Uterus (tissue), 4 donors: ENCODE measurements around the gene RASL12. TPM values are rescaled to one million over a fixed set of nuclear protein-coding genes. Genes with fewer than 3 reads are reported as not detected.

Experiments used
- DNase-seq, 2 donors: peaks; one replicate each; pipeline ENCODE4 v3.0.0-alpha.2; 2019 to 2020
- H3K27ac ChIP-seq, 2 donors: fragments of 200-600 bp; sonication (generic); 1 replicate in 1 of 2; 2 replicates in 1 of 2; pipeline ENCODE4 v1.5.1; 2016 to 2018
- H3K27me3 ChIP-seq, 2 donors: fragments of 200-600 bp; sonication (generic); one replicate each; pipeline ENCODE4 v1.5.1; 2018 to 2019; ENCODE audit warnings: control low read depth in 1 of 2
- H3K36me3 ChIP-seq, 2 donors: fragments of 200-600 bp; sonication (generic); one replicate each; pipeline ENCODE4 v1.5.1; 2019; ENCODE audit warnings: control low read depth in 1 of 2
- H3K4me1 ChIP-seq, 2 donors: fragments of 200-600 bp; sonication (generic); one replicate each; pipeline ENCODE4 v1.5.1; 2018 to 2019; ENCODE audit warnings: control low read depth in 1 of 2
- H3K4me3 ChIP-seq, 2 donors: fragments of 200-600 bp; sonication (generic); 1 replicate in 1 of 2; 2 replicates in 1 of 2; pipeline ENCODE4 v1.5.1; 2018 to 2019; ENCODE audit warnings: mild to moderate bottlenecking in 1 of 2
- H3K9me3 ChIP-seq, 2 donors: fragments of 200-600 bp; sonication (generic); one replicate each; pipeline ENCODE4 v1.5.1; 2019; ENCODE audit warnings: control low read depth in 1 of 2
- CTCF ChIP-seq, 4 experiments: fragments of 200-600 bp in 2 of 4; fragments of 450-650 bp in 2 of 4; sonication (generic) in 2 of 4; IDR thresholded peaks; one replicate each; pipeline ENCODE4 v1.5.1; 2016 to 2019; ENCODE audit warnings: antibody characterized with exemption in 4 of 4, mild to moderate bottlenecking in 2 of 4, moderate library complexity in 1 of 4
- POLR2A ChIP-seq, 2 donors: fragments of 450-650 bp; IDR thresholded peaks; one replicate each; pipeline ENCODE4 v1.6.1; 2016; ENCODE audit warnings: antibody characterized with exemption in 2 of 2, mild to moderate bottlenecking in 1 of 2, moderate library complexity in 1 of 2
- intact Hi-C: fragments of 100-400 bp; cut with DNase I; formaldehyde crosslinking; loops from one replicate; pipeline ENCODE4 v1.15.1; 2023; ENCODE audit warnings: low total_unique reads
- total RNA-seq, 4 donors: library from RNA; depleted of rRNA in 3 of 4; stranded (reverse); fragments of >200 nt in 3 of 4; gene quantifications; one replicate each; pipeline versions ENCODE4 v1.1.0 to v1.2.4, GENCODE V29; 2014 to 2023
- donor health status: DM: yes; HTN: yes; CAD: no.

The RASL12 gene
- total RNA-seq, 4 donors from 2014 or later = 65.3 to 116 (median 76.6) TPM

GRCh38 chr15:65099336-65099735 lies 31.5 kb upstream of the RASL12 start:
- intact Hi-C loops = no loop called here
- TF ChIP-seq CTCF (IDR thresholded peaks at IDR 0.05) = no peak
- no peak for TF ChIP-seq POLR2A (IDR thresholded peaks at IDR 0.05)

GRCh38 chr15:65097651-65098263 lies 30.0 kb upstream of the RASL12 start:
- no peaks in the 10 kb centered on the region for H3K4me1 ChIP-seq
- H3K27ac ChIP-seq = peak overlapping the region in 1 of 2 donors; percentile 73
- intact Hi-C loops = no loop called here

More at GRCh38 chr15:65099336-65099735, 31.5 kb upstream of the RASL12 start:
- Histone ChIP-seq H3K27me3 (no peaks in the 10 kb centered on the region), H3K4me3 (no peak overlapping the region), H3K4me1 (no peaks in the 10 kb centered on the region), H3K9me3 (no peaks in the 10 kb centered on the region), H3K36me3 (no peaks in the 10 kb centered on the region), H3K27ac (no peak overlapping the region)
- no peak for DNase-seq

GRCh38 chr15:65096481-65097385 lies 28.9 kb upstream of the RASL12 start:
- Histone ChIP-seq H3K36me3 (no peaks in the 10 kb centered on the region), H3K4me1 (no peaks in the 10 kb centered on the region), H3K27ac (peak overlapping the region in 1 of 2 donors; percentile 73), H3K27me3 (no peaks in the 10 kb centered on the region), H3K4me3 (no peak overlapping the region), H3K9me3 (no peaks in the 10 kb centered on the region)
- intact Hi-C loops = no loop called here
- no peak for DNase-seq
- TF ChIP-seq CTCF (IDR thresholded peaks at IDR 0.05) = no peak
- no peak for TF ChIP-seq POLR2A (IDR thresholded peaks at IDR 0.05)

More at GRCh38 chr15:65097651-65098263, 30.0 kb upstream of the RASL12 start:
- TF ChIP-seq POLR2A (IDR thresholded peaks at IDR 0.05) (no peak), CTCF (IDR thresholded peaks at IDR 0.05) (no peak)
- Histone ChIP-seq H3K36me3 (no peaks in the 10 kb centered on the region), H3K27me3 (no peaks in the 10 kb centered on the region), H3K4me3 (no peak overlapping the region), H3K9me3 (no peaks in the 10 kb centered on the region)
- DNase-seq = no peak

GRCh38 chr15:65095747-65096104 lies 27.9 kb upstream of the RASL12 start:
- H3K27ac ChIP-seq = peak overlapping the region; percentile 55 to 73
- no peaks in the 10 kb centered on the region for H3K36me3 ChIP-seq
- H3K27me3 ChIP-seq = no peaks in the 10 kb centered on the region
- no peaks in the 10 kb centered on the region for H3K9me3 ChIP-seq
- TF ChIP-seq CTCF (IDR thresholded peaks at IDR 0.05) (no peak), POLR2A (IDR thresholded peaks at IDR 0.05) (no peak)
- no peak overlapping the region for H3K4me3 ChIP-seq
- H3K4me1 ChIP-seq = no peaks in the 10 kb centered on the region
- intact Hi-C loops = no loop called here
- DNase-seq = no peak
